ENCODE data around the gene LSAMP.
"Not testable (repeated sequence)": the region's sequence is repeated elsewhere in the genome, so short reads cannot be mapped to it uniquely, and the experiment has no call there.

LSAMP gene

GRCh38 chr3:115831864-115832263, 613.4 kb downstream of the LSAMP start:
- no peak for DNase-seq
- in situ Hi-C loops (cut with HindIII; ENCODE audit: low pct_ligation_motif_present, low pct_unique_long_range_greater_than_20kb, low sequenced_read_pairs): no loop called here

- in situ Hi-C loops (cut with HindIII; ENCODE audit: low pct_ligation_motif_present, low pct_unique_long_range_greater_than_20kb, low sequenced_read_pairs): no loop called here
- no peak for DNase-seq
These were observed 614.4 kb downstream of the LSAMP start for GRCh38 chr3:115830764-115831395.

- no peak for DNase-seq
- in situ Hi-C loops (cut with HindIII; ENCODE audit: low pct_ligation_motif_present, low pct_unique_long_range_greater_than_20kb, low sequenced_read_pairs): no loop called here
These were observed 616.9 kb downstream of the LSAMP start for GRCh38 chr3:115828401-115828800.

GRCh38 chr3:115827495-115827894, 617.8 kb downstream of the LSAMP start:
- no peak for DNase-seq
- in situ Hi-C loops (cut with HindIII; ENCODE audit: low pct_ligation_motif_present, low pct_unique_long_range_greater_than_20kb, low sequenced_read_pairs): no loop called here

GRCh38 chr3:115825046-115825445, 620.2 kb downstream of the LSAMP start:
- DNase-seq: peak; percentile 1
- in situ Hi-C loops (cut with HindIII; ENCODE audit: low pct_ligation_motif_present, low pct_unique_long_range_greater_than_20kb, low sequenced_read_pairs): no loop called here

- in situ Hi-C loops (cut with HindIII; ENCODE audit: low pct_ligation_motif_present, low pct_unique_long_range_greater_than_20kb, low sequenced_read_pairs): no loop called here
- DNase-seq: no peak
These were observed 622.2 kb downstream of the LSAMP start for GRCh38 chr3:115823083-115823482.

GRCh38 chr3:115822579-115822978, 622.7 kb downstream of the LSAMP start:
- no peak for DNase-seq
- in situ Hi-C loops (cut with HindIII; ENCODE audit: low pct_ligation_motif_present, low pct_unique_long_range_greater_than_20kb, low sequenced_read_pairs): no loop called here

- in situ Hi-C loops (cut with HindIII; ENCODE audit: low pct_ligation_motif_present, low pct_unique_long_range_greater_than_20kb, low sequenced_read_pairs): no loop called here
- DNase-seq: peak; percentile 79
These were observed 625.4 kb downstream of the LSAMP start for GRCh38 chr3:115819785-115820384.

GRCh38 chr3:115814778-115815380, 630.4 kb downstream of the LSAMP start:
- in situ Hi-C loops (cut with HindIII; ENCODE audit: low pct_ligation_motif_present, low pct_unique_long_range_greater_than_20kb, low sequenced_read_pairs): no loop called here
- peak; percentile 69 for DNase-seq

GRCh38 chr3:115814006-115814405, 631.3 kb downstream of the LSAMP start:
- in situ Hi-C loops (cut with HindIII; ENCODE audit: low pct_ligation_motif_present, low pct_unique_long_range_greater_than_20kb, low sequenced_read_pairs): no loop called here
- DNase-seq: no peak

- in situ Hi-C loops (cut with HindIII; ENCODE audit: low pct_ligation_motif_present, low pct_unique_long_range_greater_than_20kb, low sequenced_read_pairs): no loop called here
- no peak for DNase-seq
These were observed 636.5 kb downstream of the LSAMP start for GRCh38 chr3:115808816-115809215.

- DNase-seq: no peak
- in situ Hi-C loops (cut with HindIII; ENCODE audit: low pct_ligation_motif_present, low pct_unique_long_range_greater_than_20kb, low sequenced_read_pairs): no loop called here
These were observed 637.0 kb downstream of the LSAMP start for GRCh38 chr3:115808244-115808643.

GRCh38 chr3:115806501-115806900, 638.8 kb downstream of the LSAMP start:
- DNase-seq: no peak
- in situ Hi-C loops (cut with HindIII; ENCODE audit: low pct_ligation_motif_present, low pct_unique_long_range_greater_than_20kb, low sequenced_read_pairs): no loop called here

- no peak for DNase-seq
These were observed 639.8 kb downstream of the LSAMP start for GRCh38 chr3:115805520-115805919.

GRCh38 chr3:115804713-115805119, 640.6 kb downstream of the LSAMP start:
- DNase-seq: no peak
- in situ Hi-C loops (cut with HindIII; ENCODE audit: low pct_ligation_motif_present, low pct_unique_long_range_greater_than_20kb, low sequenced_read_pairs): no loop called here

More at GRCh38 chr3:115805520-115805919, 639.8 kb downstream of the LSAMP start:
- in situ Hi-C loops (cut with HindIII; ENCODE audit: low pct_ligation_motif_present, low pct_unique_long_range_greater_than_20kb, low sequenced_read_pairs): no loop called here

- in situ Hi-C loops (cut with HindIII; ENCODE audit: low pct_ligation_motif_present, low pct_unique_long_range_greater_than_20kb, low sequenced_read_pairs): no loop called here
- no peak for DNase-seq
These were observed 641.1 kb downstream of the LSAMP start for GRCh38 chr3:115804200-115804599.

- in situ Hi-C loops (cut with HindIII; ENCODE audit: low pct_ligation_motif_present, low pct_unique_long_range_greater_than_20kb, low sequenced_read_pairs): no loop called here
These were observed 641.6 kb downstream of the LSAMP start for GRCh38 chr3:115803661-115804060.

GRCh38 chr3:115800489-115801075, 644.7 kb downstream of the LSAMP start:
- no peak for DNase-seq
- in situ Hi-C loops (cut with HindIII; ENCODE audit: low pct_ligation_motif_present, low pct_unique_long_range_greater_than_20kb, low sequenced_read_pairs): no loop called here

More at GRCh38 chr3:115803661-115804060, 641.6 kb downstream of the LSAMP start:
- no peak for DNase-seq

GRCh38 chr3:115800065-115800464, 645.2 kb downstream of the LSAMP start:
- in situ Hi-C loops (cut with HindIII; ENCODE audit: low pct_ligation_motif_present, low pct_unique_long_range_greater_than_20kb, low sequenced_read_pairs); DNase-seq: not testable (repeated sequence)

Data from ACHN (cell line).